ENCODE measurements around the gene INPP5A. TPM values are rescaled to one million over a fixed set of nuclear protein-coding genes. Genes with fewer than 3 reads are reported as not detected.

INPP5A gene
- total and polyA plus RNA-seq, 10 of the 15 experiments (the other 5 are each of a cell fraction or from before 2014, with no cell fraction given): 0.52 to 15.0 (median 6.3) TPM

DNA sequence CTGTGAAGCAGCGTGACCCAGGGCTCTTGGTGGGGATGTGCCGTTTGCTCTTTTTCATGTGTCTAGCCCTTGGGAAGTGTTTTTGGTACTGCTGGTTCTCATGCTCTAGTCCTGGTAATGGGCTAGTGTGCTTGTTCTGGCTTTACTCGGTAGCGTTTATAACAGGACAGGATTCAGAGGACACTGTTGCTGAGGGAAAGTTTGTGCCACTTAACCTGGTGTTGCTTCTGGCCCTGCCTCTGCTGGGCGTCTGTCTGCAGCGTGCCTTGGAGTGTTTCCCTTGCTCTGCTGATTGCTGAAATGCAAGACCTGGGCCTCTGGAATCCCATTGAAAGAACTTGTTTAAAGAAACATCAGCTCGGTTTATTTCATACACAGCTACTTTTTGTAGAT is 35.0 kb downstream of the INPP5A start:
- Histone ChIP-seq H3K4me1 (ENCODE audit: control insufficient read depth, insufficient read depth, low read length) (peaks cover 49% of the 10 kb centered on the region), H4K20me1 (ENCODE audit: control insufficient read depth, insufficient read depth) (no peaks in the 10 kb centered on the region), H3K4me2 (ENCODE audit: control insufficient read depth, insufficient read depth) (peak overlapping the region; percentile 64), H2AFZ (ENCODE audit: control insufficient read depth, low read depth, low read length) (no peak overlapping the region), H3K9me3 (replicated peaks; ENCODE audit: control insufficient read depth, insufficient read depth, low read length) (no peaks in the 10 kb centered on the region), H3K36me3 (ENCODE audit: control insufficient read depth in 2 of 2, insufficient read depth in 2 of 2, low read length in 1 of 2) (no peaks in the 10 kb centered on the region; a peak in 1 of 4 replicates), H3K4me3 (peak overlapping the region; percentile 21; the same call in 1 of the 2 replicates), H3K27ac (ENCODE audit: control insufficient read depth, insufficient read depth) (peak overlapping the region; percentile 66), H3K79me2 (ENCODE audit: control insufficient read depth, insufficient read depth, low read length) (peaks cover 4% of the 10 kb centered on the region), H3K27me3 (replicated peaks in 1 of 2; ENCODE audit: control insufficient read depth in 2 of 2, insufficient read depth in 2 of 2, low read length in 1 of 2) (no peaks in the 10 kb centered on the region), H3K9ac (ENCODE audit: control insufficient read depth, insufficient read depth, low read length) (peak overlapping the region; percentile 43; the same call in 1 of the 2 replicates)
- FAIRE-seq: no peak
- peak; percentile 1 for ATAC-seq
- RAD21 ChIA-PET (ENCODE audit: unreplicated experiment): interaction anchor here (0.7 to 3.6 kb wide), 11 partner anchors 8 to 807 kb away, joined by 3 to 91 read pairs (median 10); partner anchors contain the start of gene PAOX
- TF ChIP-seq CBX5 (IDR thresholded peaks at IDR 0.05; ENCODE audit: low read depth) (no peak), STAT3 (IDR thresholded peaks at IDR 0.05; ENCODE audit: low read depth, low read length) (no peak), MTA3 (IDR thresholded peaks at IDR 0.05; ENCODE audit: borderline replicate concordance, low read length) (no peak), SMARCA5 (IDR thresholded peaks at IDR 0.05) (no peak), ZNF217 (IDR thresholded peaks at IDR 0.05) (no peak), RAD21 (IDR thresholded peaks at IDR 0.05; ENCODE audit: insufficient read depth, low read depth, low read length) (no peak), SPI1 (IDR thresholded peaks at IDR 0.05; ENCODE audit: borderline replicate concordance, insufficient read depth, low read depth, low read length) (no peak), ZZZ3 (IDR thresholded peaks at IDR 0.05; ENCODE audit: control insufficient read depth, insufficient read length, low read depth) (no peak), ZNF207 (IDR thresholded peaks at IDR 0.05; ENCODE audit: borderline replicate concordance) (no peak), LARP7 (IDR thresholded peaks at IDR 0.05) (no peak)
- TF ChIP-seq, protein P1, sequence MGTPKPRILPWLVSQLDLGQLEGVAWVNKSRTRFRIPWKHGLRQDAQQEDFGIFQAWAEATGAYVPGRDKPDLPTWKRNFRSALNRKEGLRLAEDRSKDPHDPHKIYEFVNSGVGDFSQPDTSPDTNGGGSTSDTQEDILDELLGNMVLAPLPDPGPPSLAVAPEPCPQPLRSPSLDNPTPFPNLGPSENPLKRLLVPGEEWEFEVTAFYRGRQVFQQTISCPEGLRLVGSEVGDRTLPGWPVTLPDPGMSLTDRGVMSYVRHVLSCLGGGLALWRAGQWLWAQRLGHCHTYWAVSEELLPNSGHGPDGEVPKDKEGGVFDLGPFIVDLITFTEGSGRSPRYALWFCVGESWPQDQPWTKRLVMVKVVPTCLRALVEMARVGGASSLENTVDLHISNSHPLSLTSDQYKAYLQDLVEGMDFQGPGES (IDR thresholded peaks at IDR 0.05): no peak
- CTCF ChIA-PET: interaction anchor here (1.0 to 3.3 kb wide), 6 partner anchors 10 to 113 kb away, joined by 3 to 27 read pairs (median 4); no protein-coding TSS in a partner anchor
- no peak for DNase-seq (ENCODE audit: low read depth, low spot score)
- POLR2A ChIA-PET: interaction anchor here (1.6 to 3.2 kb wide), 6 partner anchors 10 to 36 kb away, joined by 4 to 29 read pairs (median 10); partner anchors contain the start of gene INPP5A
- SMC1A ChIA-PET (ENCODE audit: uncharacterized antibody, unreplicated experiment): interaction anchor here (0.9 to 3.5 kb wide), 12 partner anchors 9 to 113 kb away, joined by 3 to 62 read pairs (median 8); no protein-coding TSS in a partner anchor
- 36% methylated on average over 7 of the region's 7 CpGs for WGBS (ENCODE audit: insufficient coverage, insufficient replicate concordance, low lambda C conversion rate, missing lambda C conversion rate)
- intact Hi-C loops (cut with micrococcal nuclease; ENCODE audit: unreplicated experiment): loop anchor here (1.0 to 10.0 kb wide), 5 partner anchors 8 to 248 kb away; partner anchors contain the start of gene INPP5A
- in situ Hi-C loops (cut with MboI): no loop called here
- BruUV-seq (replicated peaks): TSS peak; percentile 76

All from GM12878 (cell line).